Bronchial epithelial cell (primary cell): ENCODE measurements around the gene TRABD2B. TPM values are rescaled to one million over a fixed set of nuclear protein-coding genes. Genes with fewer than 3 reads are reported as not detected.

ENCODE experiments used
- DNase-seq: peaks from one replicate; pipeline ENCODE4 v3.0.0-alpha.2; 2010; ENCODE audit warnings: low read depth
- FAIRE-seq: peaks from 2 replicates; lab custom pipeline; 2011; peaks lifted over from hg19 to GRCh38; lab: Jason Lieb, UNC
- H3K27me3 ChIP-seq: 2 replicates; pipeline ENCODE4 v1.5.1; 2011; ENCODE audit warnings: low read length; ENCODE audit not compliant: control insufficient read depth, insufficient read depth
- H3K36me3 ChIP-seq: 2 replicates; pipeline ENCODE4 v1.5.1; 2011; ENCODE audit warnings: low read length; ENCODE audit not compliant: control insufficient read depth, insufficient read depth
- H3K4me3 ChIP-seq: 2 replicates; pipeline ENCODE4 v1.5.1; 2011; ENCODE audit warnings: mild to moderate bottlenecking, low read depth, low read length, control low read depth
- total RNA-seq: library from RNA; depleted of rRNA; stranded (reverse); fragments of >200 nt; gene quantifications from 2 replicates; pipeline ENCODE4 v1.2.1, GENCODE V29; 2014
- TF ChIP-seq, protein P1 (sequence below): IDR thresholded peaks from 2 replicates; pipeline ENCODE4 v1.5.1; 2011; ENCODE audit warnings: mild to moderate bottlenecking, moderate library complexity, low read length, control low read depth, inconsistent platforms; ENCODE audit not compliant: insufficient read depth, severe bottlenecking

Gene TRABD2B
- total RNA-seq, 1 donor from 2014 or later, result under 0.01 TPM

DNA sequence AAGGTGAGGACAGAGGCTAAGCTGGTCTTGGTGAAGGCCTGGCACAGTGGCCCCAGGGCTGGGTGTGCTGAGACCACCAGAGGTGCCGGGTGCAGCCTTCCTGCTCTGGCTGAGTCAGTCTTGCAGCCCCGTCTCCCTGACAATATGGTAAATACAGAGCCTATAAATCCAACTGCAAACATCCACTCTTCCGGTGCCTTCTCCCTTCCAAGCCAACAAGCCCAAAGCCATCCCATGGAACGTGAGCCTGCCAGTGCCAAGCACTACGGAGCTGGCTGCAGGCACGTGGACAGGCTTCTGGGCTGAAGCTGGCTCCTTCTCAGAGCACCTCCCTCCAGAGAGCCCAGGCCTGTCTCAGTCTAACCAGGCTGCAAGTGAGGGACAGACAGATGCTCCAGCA is 70.0 kb downstream of the TRABD2B start:
- Histone ChIP-seq H3K36me3 (no peaks in the 10 kb centered on the region), H3K4me3 (no peak overlapping the region), H3K27me3 (peaks cover 1% of the 10 kb centered on the region)
- TF ChIP-seq, protein P1, sequence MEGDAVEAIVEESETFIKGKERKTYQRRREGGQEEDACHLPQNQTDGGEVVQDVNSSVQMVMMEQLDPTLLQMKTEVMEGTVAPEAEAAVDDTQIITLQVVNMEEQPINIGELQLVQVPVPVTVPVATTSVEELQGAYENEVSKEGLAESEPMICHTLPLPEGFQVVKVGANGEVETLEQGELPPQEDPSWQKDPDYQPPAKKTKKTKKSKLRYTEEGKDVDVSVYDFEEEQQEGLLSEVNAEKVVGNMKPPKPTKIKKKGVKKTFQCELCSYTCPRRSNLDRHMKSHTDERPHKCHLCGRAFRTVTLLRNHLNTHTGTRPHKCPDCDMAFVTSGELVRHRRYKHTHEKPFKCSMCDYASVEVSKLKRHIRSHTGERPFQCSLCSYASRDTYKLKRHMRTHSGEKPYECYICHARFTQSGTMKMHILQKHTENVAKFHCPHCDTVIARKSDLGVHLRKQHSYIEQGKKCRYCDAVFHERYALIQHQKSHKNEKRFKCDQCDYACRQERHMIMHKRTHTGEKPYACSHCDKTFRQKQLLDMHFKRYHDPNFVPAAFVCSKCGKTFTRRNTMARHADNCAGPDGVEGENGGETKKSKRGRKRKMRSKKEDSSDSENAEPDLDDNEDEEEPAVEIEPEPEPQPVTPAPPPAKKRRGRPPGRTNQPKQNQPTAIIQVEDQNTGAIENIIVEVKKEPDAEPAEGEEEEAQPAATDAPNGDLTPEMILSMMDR, result no peak
- no peak for FAIRE-seq
- peak; percentile 10 for DNase-seq

DNA sequence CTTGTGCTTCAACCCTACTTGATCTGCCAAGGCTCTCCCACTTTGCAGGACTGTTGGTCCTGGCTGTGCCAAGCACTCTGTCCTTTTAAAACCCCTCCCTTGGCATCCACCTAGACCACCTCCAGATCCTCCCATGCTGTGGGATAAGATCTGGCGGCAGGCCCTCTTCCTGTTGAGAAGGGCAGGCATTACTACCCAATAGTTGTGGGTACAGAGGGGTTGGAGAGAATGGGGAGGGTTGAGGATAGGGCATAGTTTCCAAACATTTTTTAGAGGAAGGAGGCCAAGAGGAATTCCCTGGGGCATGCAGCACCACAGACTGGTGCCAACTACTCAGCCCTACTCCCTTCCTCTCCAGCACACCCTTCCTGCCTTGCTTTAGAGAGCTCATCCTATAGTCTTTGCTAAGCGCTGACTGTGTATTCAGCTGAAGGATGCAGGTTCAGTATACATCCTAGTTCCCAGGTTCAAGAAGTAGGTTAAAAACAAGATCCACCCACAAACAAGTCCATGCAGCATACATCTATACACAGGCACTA is 70.7 kb downstream of the TRABD2B start:
- FAIRE-seq, result no peak
- H3K36me3 ChIP-seq, result no peaks in the 10 kb centered on the region

DNA sequence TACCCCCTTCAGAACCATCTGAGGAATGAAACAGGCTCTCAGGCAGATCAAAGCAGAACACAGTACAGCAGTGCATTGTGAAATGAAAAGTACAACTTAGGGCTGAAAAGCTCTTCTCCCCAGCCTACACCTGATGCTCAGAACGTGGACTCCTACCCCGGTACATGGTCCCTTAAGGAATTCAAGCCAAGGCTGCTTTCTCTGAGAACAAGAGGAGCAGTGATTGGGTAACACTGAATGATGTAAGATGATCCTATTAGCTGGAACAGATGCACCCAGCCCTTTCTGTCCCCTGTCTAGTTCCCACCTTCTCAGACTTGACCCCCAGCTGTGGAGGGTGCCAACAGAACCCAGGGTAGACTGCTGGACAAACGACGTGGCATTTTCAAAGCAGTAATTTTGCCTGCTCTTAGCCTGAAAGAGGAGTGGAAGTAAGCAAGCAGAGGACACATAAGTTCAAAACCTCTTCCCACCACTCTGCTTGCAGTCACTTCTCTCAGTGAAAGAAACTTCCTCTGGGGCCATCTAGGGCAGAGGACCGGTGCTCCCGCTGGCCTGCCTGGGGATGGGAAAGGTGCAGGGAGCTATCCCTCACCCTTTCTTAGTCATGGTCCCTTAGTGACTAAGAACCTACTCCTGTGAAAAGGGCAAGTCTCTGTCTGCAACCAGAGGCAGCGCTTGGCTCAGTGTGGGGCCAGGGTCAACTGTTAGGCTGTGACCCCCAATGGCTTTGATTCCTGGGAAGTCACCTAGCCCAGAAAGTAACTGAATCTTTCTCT is 72.7 kb downstream of the TRABD2B start:
- TF ChIP-seq, protein P1, result no peak
- no peak for FAIRE-seq

More for the DNA sequence above, 70.7 kb downstream of the TRABD2B start:
- TF ChIP-seq, protein P1, result no peak
- no peak overlapping the region for H3K4me3 ChIP-seq
- peaks cover 1% of the 10 kb centered on the region for H3K27me3 ChIP-seq
- DNase-seq, result no peak

DNA sequence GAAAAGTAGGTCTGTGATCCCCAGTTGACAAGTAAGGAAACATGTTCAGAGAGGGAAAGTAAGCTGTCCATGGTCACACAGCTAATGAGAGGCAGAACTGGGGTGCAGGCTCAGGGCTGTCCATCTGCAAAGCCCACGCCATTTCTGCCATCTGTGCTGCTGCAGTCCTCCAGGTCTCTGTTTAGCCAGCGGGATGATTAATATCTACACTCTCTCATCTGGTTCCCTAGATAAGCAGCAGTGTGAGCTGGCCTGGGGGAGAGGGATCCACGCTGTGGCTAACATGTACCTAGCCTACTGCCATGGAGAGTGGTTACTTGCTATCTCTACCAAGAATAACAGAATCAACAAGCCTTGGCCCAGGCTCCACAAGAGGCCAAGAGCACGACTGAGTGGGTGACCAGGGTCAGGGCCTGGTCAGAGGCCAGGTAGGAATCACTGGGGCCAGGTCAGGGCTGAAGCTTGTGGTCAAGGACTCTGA is 75.2 kb downstream of the TRABD2B start:
- H3K36me3 ChIP-seq, result no peaks in the 10 kb centered on the region
- H3K27me3 ChIP-seq, result no peaks in the 10 kb centered on the region
- H3K4me3 ChIP-seq, result no peak overlapping the region
- TF ChIP-seq, protein P1, result no peak
- no peak for FAIRE-seq
- DNase-seq, result no peak

More for the DNA sequence above, 72.7 kb downstream of the TRABD2B start:
- no peaks in the 10 kb centered on the region for H3K36me3 ChIP-seq
- no peak overlapping the region for H3K4me3 ChIP-seq
- DNase-seq, result peak; percentile 23
- H3K27me3 ChIP-seq, result peaks cover 1% of the 10 kb centered on the region

DNA sequence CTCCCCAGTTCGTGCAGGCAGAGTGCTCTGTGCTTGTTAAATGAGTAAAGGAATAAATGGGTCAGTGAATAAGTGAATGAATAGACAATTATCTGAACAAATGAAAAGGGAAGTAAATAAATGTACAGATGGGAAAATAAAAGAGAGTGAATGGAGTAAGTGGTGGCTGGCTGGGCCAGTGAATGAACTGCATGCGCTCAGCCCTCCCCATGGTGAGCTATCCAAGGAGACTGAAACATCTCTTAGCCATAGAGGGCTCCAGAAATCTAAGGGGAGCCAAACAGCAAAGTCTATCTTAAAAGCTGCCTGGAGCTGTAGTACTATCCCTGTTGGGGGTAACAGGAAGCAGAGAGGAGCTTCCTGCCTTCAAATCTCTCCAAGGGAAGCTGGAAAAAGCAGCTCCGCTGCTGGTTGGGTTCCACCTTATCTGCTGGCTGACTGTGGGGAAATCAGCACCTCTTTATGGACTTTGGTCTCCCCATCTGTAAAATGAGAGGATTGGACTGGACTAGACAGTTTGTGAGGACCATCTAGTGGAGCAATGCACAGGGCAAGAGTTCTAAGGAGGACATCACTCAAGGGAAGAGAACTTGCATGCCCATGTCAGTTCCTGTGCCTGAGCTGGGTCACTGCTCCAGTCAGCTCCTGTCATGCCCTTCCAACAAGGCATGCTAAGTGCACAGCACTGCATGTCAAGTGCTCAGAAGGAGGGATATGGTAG is 77.9 kb downstream of the TRABD2B start:
- TF ChIP-seq, protein P1, result no peak

More for the DNA sequence above, 77.9 kb downstream of the TRABD2B start:
- no peak overlapping the region for H3K4me3 ChIP-seq
- FAIRE-seq, result no peak
- no peaks in the 10 kb centered on the region for H3K36me3 ChIP-seq
- DNase-seq, result no peak
- H3K27me3 ChIP-seq, result no peaks in the 10 kb centered on the region
